ENCODE measurements around the gene PASK.

GRCh38 chr2:241135737-241136136 lies 13.5 kb downstream of the PASK start:
- TF ChIP-seq CTCF (IDR thresholded peaks at IDR 0.05), result no peak
- TF ChIP-seq FOXK1 (CRISPR knock-in tag; IDR thresholded peaks at IDR 0.05), result no peak
- no peak for TF ChIP-seq USF2 (CRISPR knock-in tag; IDR thresholded peaks at IDR 0.05)
- no peak for TF ChIP-seq ZNF138 (CRISPR knock-in tag; conservative IDR thresholded peaks at IDR 0.05)
- TF ChIP-seq ATF1 (CRISPR knock-in tag; IDR thresholded peaks at IDR 0.05), result no peak
- no peak for TF ChIP-seq ATF2 (CRISPR knock-in tag; IDR thresholded peaks at IDR 0.05; ENCODE audit: borderline replicate concordance, low read depth)
